ENCODE data around the gene BBS1.

GRCh38 chr11:66476841-66477251 is 33.6 kb upstream of the BBS1 start:
- TF ChIP-seq TAF1 (IDR thresholded peaks at IDR 0.05; ENCODE audit: borderline replicate concordance, insufficient read depth, low read length): no peak
- TF ChIP-seq, protein P1, sequence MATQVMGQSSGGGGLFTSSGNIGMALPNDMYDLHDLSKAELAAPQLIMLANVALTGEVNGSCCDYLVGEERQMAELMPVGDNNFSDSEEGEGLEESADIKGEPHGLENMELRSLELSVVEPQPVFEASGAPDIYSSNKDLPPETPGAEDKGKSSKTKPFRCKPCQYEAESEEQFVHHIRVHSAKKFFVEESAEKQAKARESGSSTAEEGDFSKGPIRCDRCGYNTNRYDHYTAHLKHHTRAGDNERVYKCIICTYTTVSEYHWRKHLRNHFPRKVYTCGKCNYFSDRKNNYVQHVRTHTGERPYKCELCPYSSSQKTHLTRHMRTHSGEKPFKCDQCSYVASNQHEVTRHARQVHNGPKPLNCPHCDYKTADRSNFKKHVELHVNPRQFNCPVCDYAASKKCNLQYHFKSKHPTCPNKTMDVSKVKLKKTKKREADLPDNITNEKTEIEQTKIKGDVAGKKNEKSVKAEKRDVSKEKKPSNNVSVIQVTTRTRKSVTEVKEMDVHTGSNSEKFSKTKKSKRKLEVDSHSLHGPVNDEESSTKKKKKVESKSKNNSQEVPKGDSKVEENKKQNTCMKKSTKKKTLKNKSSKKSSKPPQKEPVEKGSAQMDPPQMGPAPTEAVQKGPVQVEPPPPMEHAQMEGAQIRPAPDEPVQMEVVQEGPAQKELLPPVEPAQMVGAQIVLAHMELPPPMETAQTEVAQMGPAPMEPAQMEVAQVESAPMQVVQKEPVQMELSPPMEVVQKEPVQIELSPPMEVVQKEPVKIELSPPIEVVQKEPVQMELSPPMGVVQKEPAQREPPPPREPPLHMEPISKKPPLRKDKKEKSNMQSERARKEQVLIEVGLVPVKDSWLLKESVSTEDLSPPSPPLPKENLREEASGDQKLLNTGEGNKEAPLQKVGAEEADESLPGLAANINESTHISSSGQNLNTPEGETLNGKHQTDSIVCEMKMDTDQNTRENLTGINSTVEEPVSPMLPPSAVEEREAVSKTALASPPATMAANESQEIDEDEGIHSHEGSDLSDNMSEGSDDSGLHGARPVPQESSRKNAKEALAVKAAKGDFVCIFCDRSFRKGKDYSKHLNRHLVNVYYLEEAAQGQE (IDR thresholded peaks at IDR 0.05; ENCODE audit: insufficient read depth in 1 of 2, low read depth in 2 of 2, low read length in 2 of 2): no peak
- no peak for TF ChIP-seq SIN3A (IDR thresholded peaks at IDR 0.05; ENCODE audit: borderline replicate concordance, insufficient read depth, low read length)
- TF ChIP-seq POLR2AphosphoS5 (IDR thresholded peaks at IDR 0.05; ENCODE audit: low read depth, low read length): no peak
- no peak for TF ChIP-seq FOXP2 (optimal IDR thresholded peaks at IDR 0.05; ENCODE audit: borderline replicate concordance, extremely low read depth, extremely low read length, insufficient read depth)
